ENCODE results near the gene BMPR1B.

GRCh38 chr4:94852616-94853015 is 94.9 kb downstream of the BMPR1B start:
- TF ChIP-seq CTCF (IDR thresholded peaks at IDR 0.05) (no peak), NPAS2 (CRISPR knock-in tag; IDR thresholded peaks at IDR 0.05; ENCODE audit: borderline replicate concordance) (no peak), RFX5 (IDR thresholded peaks at IDR 0.05) (no peak), TFCP2L1 (CRISPR knock-in tag; IDR thresholded peaks at IDR 0.05) (no peak), JUN (IDR thresholded peaks at IDR 0.05) (no peak), POLR2A (IDR thresholded peaks at IDR 0.05; ENCODE audit: low read length) (no peak), EP300 (IDR thresholded peaks at IDR 0.05) (no peak), HOXB5 (CRISPR knock-in tag; IDR thresholded peaks at IDR 0.05) (no peak), ESRRA (IDR thresholded peaks at IDR 0.05; ENCODE audit: borderline replicate concordance, low read length) (no peak), ZFP36 (IDR thresholded peaks at IDR 0.05; ENCODE audit: borderline replicate concordance, partially characterized antibody) (no peak), POLR2AphosphoS2 (conservative IDR thresholded peaks at IDR 0.05; ENCODE audit: low read length) (no peak), MYC (IDR thresholded peaks at IDR 0.05; ENCODE audit: borderline replicate concordance, low read length) (no peak), BHLHE40 (IDR thresholded peaks at IDR 0.05; ENCODE audit: low read depth, low read length) (no peak), MAFK (IDR thresholded peaks at IDR 0.05; ENCODE audit: partially characterized antibody) (no peak)
